Neural cell (in vitro differentiated cells): Measurements from ENCODE around the gene EXOC4. TPM values are rescaled to one million over a fixed set of nuclear protein-coding genes. Genes with fewer than 3 reads are reported as not detected.

Experiments used
- H2AFZ ChIP-seq: fragments of 200-600, 300-800 bp; sonication (generic), shearing (Covaris generic); 2 replicates; pipeline ENCODE4 v1.6.0; 2014; ENCODE audit warnings: low read depth, mild to moderate bottlenecking, antibody characterized with exemption, low read length, moderate library complexity
- H3F3A ChIP-seq: fragments of 200-600 bp; shearing (Covaris generic); 2 replicates; pipeline ENCODE4 v1.6.1; 2016; ENCODE audit warnings: mild to moderate bottlenecking, moderate library complexity, mixed read lengths, antibody characterized with exemption, low read length; ENCODE audit not compliant: insufficient read depth, poor library complexity, severe bottlenecking
- H3K27ac ChIP-seq: fragments of 200-600, 300-800 bp; sonication (generic), shearing (Covaris generic); 2 replicates; pipeline ENCODE4 v1.5.1; 2014; ENCODE audit warnings: mild to moderate bottlenecking, low read length, moderate library complexity
- H3K27me3 ChIP-seq: fragments of 300-800, 200-600 bp; sonication (generic), shearing (Covaris generic); 2 replicates; pipeline ENCODE4 v1.6.0; 2014; ENCODE audit warnings: mild to moderate bottlenecking, low read depth, low read length, moderate library complexity; ENCODE audit not compliant: insufficient read depth
- H3K36me3 ChIP-seq: fragments of 300-800, 200-600 bp; sonication (generic), shearing (Covaris generic); 2 replicates; pipeline ENCODE4 v1.5.1; 2014; ENCODE audit warnings: mild to moderate bottlenecking, antibody characterized with exemption, low read length, moderate library complexity; ENCODE audit not compliant: insufficient read depth
- H3K4me2 ChIP-seq: fragments of 300-800, 200-600 bp; sonication (generic), shearing (Covaris generic); 2 replicates; pipeline ENCODE4 v1.6.0; 2014; ENCODE audit warnings: mild to moderate bottlenecking, low read length
- H3K4me3 ChIP-seq: fragments of 300-800, 200-600 bp; sonication (generic), shearing (Covaris generic); 2 replicates; pipeline ENCODE4 v1.5.1; 2014; ENCODE audit warnings: mild to moderate bottlenecking, low read length, moderate library complexity
- H3K79me2 ChIP-seq: fragments of 200-600 bp; shearing (Covaris generic); replicated peaks from 2 replicates; pipeline ENCODE4 v1.6.0; 2014; ENCODE audit warnings: mild to moderate bottlenecking, low read length, moderate library complexity; ENCODE audit not compliant: insufficient read depth
- H3K9ac ChIP-seq: fragments of 300-800, 200-600 bp; sonication (generic), shearing (Covaris generic); 2 replicates; pipeline ENCODE4 v1.6.1; 2016; ENCODE audit warnings: mild to moderate bottlenecking, low read length, mixed read lengths
- H3K9me2 ChIP-seq: fragments of 200-600 bp; shearing (Covaris generic); 2 replicates; pipeline ENCODE4 v1.6.1; 2016; ENCODE audit warnings: mild to moderate bottlenecking, low read length, mixed read lengths; ENCODE audit not compliant: insufficient read depth
- H3K9me3 ChIP-seq: fragments of 200-600, 300-800 bp; sonication (generic), shearing (Covaris generic); 2 replicates; pipeline ENCODE4 v1.6.1; 2016; ENCODE audit warnings: mild to moderate bottlenecking, mixed run types, low read length, moderate library complexity, mixed read lengths
- H4K20me1 ChIP-seq: fragments of 200-600 bp; shearing (Covaris generic); 2 replicates; pipeline ENCODE4 v1.6.1; 2016; ENCODE audit warnings: mild to moderate bottlenecking, mixed run types; ENCODE audit not compliant: insufficient read depth
- CTCF ChIP-seq: fragments of 450-650 bp; IDR thresholded peaks from 2 replicates; pipeline ENCODE4 v1.5.1; 2014; ENCODE audit warnings: antibody characterized with exemption, mild to moderate bottlenecking, moderate library complexity; ENCODE audit not compliant: poor library complexity, severe bottlenecking
- EP300 ChIP-seq: fragments of 450-650 bp; conservative IDR thresholded peaks from 2 replicates; pipeline ENCODE4 v1.6.1; 2014; ENCODE audit warnings: antibody characterized with exemption, mild to moderate bottlenecking, moderate library complexity; ENCODE audit not compliant: poor library complexity, severe bottlenecking
- EZH2 ChIP-seq: fragments of 200-600, 300-800 bp; shearing (Covaris generic), sonication (generic); IDR thresholded peaks from 2 replicates; pipeline ENCODE4 v1.6.1; 2014; ENCODE audit warnings: antibody characterized with exemption, low read length, borderline replicate concordance, mild to moderate bottlenecking; ENCODE audit not compliant: insufficient read depth, poor library complexity, severe bottlenecking
- MXI1 ChIP-seq: fragments of 450-650 bp; conservative IDR thresholded peaks from 2 replicates; pipeline ENCODE4 v1.6.1; 2014; ENCODE audit warnings: antibody characterized with exemption, mild to moderate bottlenecking; ENCODE audit not compliant: poor library complexity, severe bottlenecking
- POLR2AphosphoS5 ChIP-seq: IDR thresholded peaks from 2 replicates; pipeline ENCODE4 v1.6.1; 2012
- RAD21 ChIP-seq: fragments of 450-650 bp; conservative IDR thresholded peaks from 2 replicates; pipeline ENCODE4 v1.6.1; 2014; ENCODE audit warnings: antibody characterized with exemption, mild to moderate bottlenecking, moderate library complexity
- SMC3 ChIP-seq: fragments of 450-650 bp; conservative IDR thresholded peaks from 2 replicates; pipeline ENCODE4 v1.6.1; 2014; ENCODE audit warnings: antibody characterized with exemption, mild to moderate bottlenecking, moderate library complexity; ENCODE audit not compliant: poor library complexity
- TAF1 ChIP-seq: IDR thresholded peaks from 2 replicates; pipeline ENCODE4 v1.6.1; 2012; ENCODE audit warnings: low read depth
- polyA plus RNA-seq: library from polyadenylated mRNA; depleted of rRNA; stranded (reverse); fragments of >200 nt; gene quantifications from 2 replicates; pipeline ENCODE4 v1.2.3, GENCODE V29; 2014
- TF ChIP-seq, protein P1 (sequence below): IDR thresholded peaks from 2 replicates; pipeline ENCODE4 v1.6.1; 2012; ENCODE audit warnings: borderline replicate concordance

Gene EXOC4
- polyA plus RNA-seq, 1 donor from 2014 or later: 36.5 TPM

DNA sequence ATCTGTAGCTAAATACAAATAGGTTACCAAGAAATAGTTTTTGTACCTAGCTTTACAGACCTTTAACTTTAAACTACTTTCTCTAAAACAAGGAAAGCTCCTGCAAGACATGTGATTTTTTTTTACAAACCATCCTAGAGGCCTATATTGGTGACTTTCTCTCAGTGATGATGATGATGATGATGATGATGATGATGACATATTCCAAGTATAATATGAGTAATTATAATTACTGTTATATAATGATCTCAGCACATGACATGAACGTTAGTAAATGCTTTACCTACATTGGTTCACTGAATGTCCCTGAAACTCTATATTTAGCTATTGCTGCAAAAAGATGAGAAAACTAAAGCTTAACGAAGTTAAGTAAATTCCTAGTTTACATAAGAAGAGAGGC is 766.4 kb downstream of the EXOC4 start:
- Histone ChIP-seq H4K20me1 (no peaks in the 10 kb centered on the region), H3K9me3 (no peaks in the 10 kb centered on the region), H3K36me3 (no peaks in the 10 kb centered on the region), H3K9me2 (no peaks in the 10 kb centered on the region), H3K27me3 (no peaks in the 10 kb centered on the region), H2AFZ (no peak overlapping the region), H3K4me2 (no peak overlapping the region), H3K27ac (no peak overlapping the region), H3K79me2 (no peaks in the 10 kb centered on the region), H3K9ac (no peak overlapping the region), H3F3A (no peaks in the 10 kb centered on the region), H3K4me3 (no peak overlapping the region)
- TF ChIP-seq RAD21: no peak
- TF ChIP-seq TAF1: no peak
- TF ChIP-seq, protein P1, sequence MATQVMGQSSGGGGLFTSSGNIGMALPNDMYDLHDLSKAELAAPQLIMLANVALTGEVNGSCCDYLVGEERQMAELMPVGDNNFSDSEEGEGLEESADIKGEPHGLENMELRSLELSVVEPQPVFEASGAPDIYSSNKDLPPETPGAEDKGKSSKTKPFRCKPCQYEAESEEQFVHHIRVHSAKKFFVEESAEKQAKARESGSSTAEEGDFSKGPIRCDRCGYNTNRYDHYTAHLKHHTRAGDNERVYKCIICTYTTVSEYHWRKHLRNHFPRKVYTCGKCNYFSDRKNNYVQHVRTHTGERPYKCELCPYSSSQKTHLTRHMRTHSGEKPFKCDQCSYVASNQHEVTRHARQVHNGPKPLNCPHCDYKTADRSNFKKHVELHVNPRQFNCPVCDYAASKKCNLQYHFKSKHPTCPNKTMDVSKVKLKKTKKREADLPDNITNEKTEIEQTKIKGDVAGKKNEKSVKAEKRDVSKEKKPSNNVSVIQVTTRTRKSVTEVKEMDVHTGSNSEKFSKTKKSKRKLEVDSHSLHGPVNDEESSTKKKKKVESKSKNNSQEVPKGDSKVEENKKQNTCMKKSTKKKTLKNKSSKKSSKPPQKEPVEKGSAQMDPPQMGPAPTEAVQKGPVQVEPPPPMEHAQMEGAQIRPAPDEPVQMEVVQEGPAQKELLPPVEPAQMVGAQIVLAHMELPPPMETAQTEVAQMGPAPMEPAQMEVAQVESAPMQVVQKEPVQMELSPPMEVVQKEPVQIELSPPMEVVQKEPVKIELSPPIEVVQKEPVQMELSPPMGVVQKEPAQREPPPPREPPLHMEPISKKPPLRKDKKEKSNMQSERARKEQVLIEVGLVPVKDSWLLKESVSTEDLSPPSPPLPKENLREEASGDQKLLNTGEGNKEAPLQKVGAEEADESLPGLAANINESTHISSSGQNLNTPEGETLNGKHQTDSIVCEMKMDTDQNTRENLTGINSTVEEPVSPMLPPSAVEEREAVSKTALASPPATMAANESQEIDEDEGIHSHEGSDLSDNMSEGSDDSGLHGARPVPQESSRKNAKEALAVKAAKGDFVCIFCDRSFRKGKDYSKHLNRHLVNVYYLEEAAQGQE: no peak
- TF ChIP-seq SMC3: no peak
- TF ChIP-seq POLR2AphosphoS5: no peak
- TF ChIP-seq EZH2: no peak
- TF ChIP-seq CTCF: no peak
- TF ChIP-seq MXI1: no peak

- Histone ChIP-seq H3K79me2 (no peaks in the 10 kb centered on the region), H4K20me1 (no peaks in the 10 kb centered on the region), H3K9me2 (no peaks in the 10 kb centered on the region), H3K4me3 (no peak overlapping the region), H3F3A (no peaks in the 10 kb centered on the region), H3K36me3 (no peaks in the 10 kb centered on the region), H2AFZ (no peak overlapping the region), H3K4me2 (no peak overlapping the region), H3K9me3 (no peaks in the 10 kb centered on the region), H3K27me3 (no peaks in the 10 kb centered on the region), H3K27ac (no peak overlapping the region), H3K9ac (no peak overlapping the region)
- no peak for TF ChIP-seq SMC3
- TF ChIP-seq TAF1: no peak
- TF ChIP-seq CTCF: no peak
- no peak for TF ChIP-seq POLR2AphosphoS5
- TF ChIP-seq EP300: no peak
- no peak for TF ChIP-seq EZH2
- no peak for TF ChIP-seq RAD21
- TF ChIP-seq MXI1: no peak
- TF ChIP-seq, protein P1: no peak
These were observed 769.0 kb downstream of the EXOC4 start for GRCh38 chr7:134021836-134022235.
